Measurements from ENCODE around the gene AMFR.

Gene AMFR

DNA sequence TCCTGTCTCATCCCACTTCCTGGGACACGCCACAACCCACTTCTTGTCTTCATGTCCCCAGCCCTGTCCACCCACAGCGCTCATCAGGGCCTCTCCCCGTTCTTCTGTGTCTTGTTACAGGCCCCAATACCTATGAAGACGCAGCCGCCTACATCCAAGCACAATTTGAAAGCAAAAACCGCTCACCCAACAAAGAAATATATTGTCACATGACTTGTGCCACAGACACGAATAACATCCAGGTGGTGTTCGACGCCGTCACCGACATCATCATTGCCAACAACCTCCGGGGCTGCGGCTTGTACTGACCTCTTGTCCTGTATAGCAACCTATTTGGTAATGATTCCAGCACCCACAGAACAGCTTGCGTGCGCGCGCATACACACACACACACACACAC, 70.6 kb downstream of the AMFR start:
- no peak overlapping the region for H3K4me3 ChIP-seq (ENCODE audit: low read depth, low read length)
- TF ChIP-seq, protein P1, sequence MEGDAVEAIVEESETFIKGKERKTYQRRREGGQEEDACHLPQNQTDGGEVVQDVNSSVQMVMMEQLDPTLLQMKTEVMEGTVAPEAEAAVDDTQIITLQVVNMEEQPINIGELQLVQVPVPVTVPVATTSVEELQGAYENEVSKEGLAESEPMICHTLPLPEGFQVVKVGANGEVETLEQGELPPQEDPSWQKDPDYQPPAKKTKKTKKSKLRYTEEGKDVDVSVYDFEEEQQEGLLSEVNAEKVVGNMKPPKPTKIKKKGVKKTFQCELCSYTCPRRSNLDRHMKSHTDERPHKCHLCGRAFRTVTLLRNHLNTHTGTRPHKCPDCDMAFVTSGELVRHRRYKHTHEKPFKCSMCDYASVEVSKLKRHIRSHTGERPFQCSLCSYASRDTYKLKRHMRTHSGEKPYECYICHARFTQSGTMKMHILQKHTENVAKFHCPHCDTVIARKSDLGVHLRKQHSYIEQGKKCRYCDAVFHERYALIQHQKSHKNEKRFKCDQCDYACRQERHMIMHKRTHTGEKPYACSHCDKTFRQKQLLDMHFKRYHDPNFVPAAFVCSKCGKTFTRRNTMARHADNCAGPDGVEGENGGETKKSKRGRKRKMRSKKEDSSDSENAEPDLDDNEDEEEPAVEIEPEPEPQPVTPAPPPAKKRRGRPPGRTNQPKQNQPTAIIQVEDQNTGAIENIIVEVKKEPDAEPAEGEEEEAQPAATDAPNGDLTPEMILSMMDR (IDR thresholded peaks at IDR 0.05; ENCODE audit: control insufficient read depth, extremely low read depth, insufficient read depth): no peak
- no peak for DNase-seq (ENCODE audit: low read depth)

DNA sequence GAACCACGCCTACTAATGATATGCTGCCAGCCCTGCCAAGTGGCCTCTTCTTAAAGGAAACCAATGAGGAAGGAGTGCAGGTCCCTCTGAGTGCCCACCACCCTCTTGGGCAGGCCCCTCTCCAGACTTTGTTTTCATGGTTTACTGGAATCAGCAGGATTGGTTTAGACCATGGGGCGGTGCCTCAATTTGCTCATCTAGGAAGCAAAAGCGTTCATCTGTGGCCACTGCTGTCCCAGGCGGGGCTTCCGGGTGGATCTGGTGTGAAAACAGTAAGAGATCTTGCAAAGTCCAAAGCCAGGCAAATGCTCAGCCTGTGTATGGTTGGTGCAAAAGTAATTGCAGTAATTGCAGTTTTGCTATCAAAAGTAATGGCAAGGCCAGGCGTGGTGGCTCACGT, 71.3 kb downstream of the AMFR start:
- no peak for DNase-seq (ENCODE audit: low read depth)
- TF ChIP-seq, protein P1 (IDR thresholded peaks at IDR 0.05; ENCODE audit: control insufficient read depth, extremely low read depth, insufficient read depth): no peak
- H3K4me3 ChIP-seq (ENCODE audit: low read depth, low read length): no peak overlapping the region

DNA sequence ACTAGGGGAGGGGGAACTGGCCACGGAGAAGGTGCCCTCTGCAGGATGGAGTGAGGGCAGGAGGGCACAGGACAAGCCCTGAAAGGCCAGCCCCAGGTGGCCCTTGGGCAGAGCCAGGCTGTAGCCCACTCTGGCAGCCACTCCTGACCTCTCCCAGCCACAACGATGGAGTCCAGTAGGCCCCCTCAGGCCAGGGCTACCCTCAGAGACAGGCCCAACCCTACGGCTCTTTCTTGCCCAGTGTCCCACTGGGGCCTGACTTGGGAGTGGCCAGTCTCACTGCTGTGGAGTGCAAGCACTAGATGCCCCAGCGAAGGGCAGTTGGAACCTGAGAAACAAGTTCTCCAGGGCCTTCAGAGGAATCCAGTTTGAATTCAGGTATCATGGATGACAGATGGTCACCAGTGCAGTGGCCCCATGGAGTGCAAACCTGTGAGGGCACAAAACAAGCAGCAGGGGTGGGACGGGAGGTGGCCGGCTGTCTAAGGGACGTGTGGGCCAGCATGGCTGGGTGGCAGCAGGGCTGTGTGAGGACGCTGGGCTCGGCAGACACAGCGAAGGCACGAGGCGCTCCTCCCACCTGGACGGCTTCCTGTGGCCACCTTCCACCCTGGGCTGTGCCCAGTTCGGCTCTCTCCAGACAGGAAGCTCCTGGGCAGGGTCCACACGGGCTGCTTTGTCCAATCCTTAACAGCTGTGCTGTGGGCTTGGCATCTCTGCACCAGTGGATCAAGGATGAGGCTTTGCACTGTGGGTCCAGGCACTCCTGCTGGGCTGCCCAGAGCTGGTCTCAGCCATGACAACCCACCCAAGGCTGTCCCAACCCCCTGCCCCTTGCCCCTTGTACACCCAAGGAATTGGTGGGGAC, 72.1 kb downstream of the AMFR start:
- DNase-seq (ENCODE audit: low read depth): no peak

DNA sequence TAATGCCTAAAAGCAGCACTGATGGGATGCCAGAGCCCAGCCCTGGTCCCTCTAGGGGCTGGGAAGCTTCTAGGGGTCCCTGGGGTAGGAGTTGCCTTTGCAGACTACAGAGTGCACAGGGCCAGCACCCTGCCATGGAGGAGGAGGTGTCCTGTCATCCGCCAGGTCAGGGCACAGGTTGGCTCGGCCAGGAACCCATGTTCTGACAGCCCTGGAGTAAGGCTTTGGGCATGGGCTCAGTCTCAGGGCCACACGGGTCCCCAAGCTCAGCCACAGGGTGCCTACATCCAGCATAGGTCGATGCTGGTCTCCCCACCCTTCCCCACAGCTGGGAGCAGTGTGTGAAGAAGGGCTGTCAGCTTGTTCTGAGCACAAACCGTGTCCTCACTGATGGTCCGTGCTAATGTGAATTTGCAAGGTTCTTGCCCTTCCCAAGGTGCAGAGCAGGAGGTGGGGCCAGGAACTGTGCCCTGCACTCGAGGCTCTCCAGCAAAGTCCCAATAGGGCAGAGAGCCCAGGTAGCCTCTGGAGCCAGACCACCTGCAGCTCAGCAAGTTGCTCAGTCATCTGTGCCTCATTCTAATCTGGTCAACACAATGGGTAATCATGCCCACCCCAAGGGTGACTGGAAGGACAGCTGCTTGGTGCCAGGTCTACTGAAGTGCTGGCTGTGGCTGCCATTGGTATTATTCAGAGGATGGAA, 72.8 kb downstream of the AMFR start:
- TF ChIP-seq, protein P1 (IDR thresholded peaks at IDR 0.05; ENCODE audit: control insufficient read depth, extremely low read depth, insufficient read depth): no peak
- no peak overlapping the region for H3K4me3 ChIP-seq (ENCODE audit: low read depth, low read length)
- DNase-seq (ENCODE audit: low read depth): no peak

More for the DNA sequence above, 72.1 kb downstream of the AMFR start:
- no peak overlapping the region for H3K4me3 ChIP-seq (ENCODE audit: low read depth, low read length)
- TF ChIP-seq, protein P1 (IDR thresholded peaks at IDR 0.05; ENCODE audit: control insufficient read depth, extremely low read depth, insufficient read depth): no peak

DNA sequence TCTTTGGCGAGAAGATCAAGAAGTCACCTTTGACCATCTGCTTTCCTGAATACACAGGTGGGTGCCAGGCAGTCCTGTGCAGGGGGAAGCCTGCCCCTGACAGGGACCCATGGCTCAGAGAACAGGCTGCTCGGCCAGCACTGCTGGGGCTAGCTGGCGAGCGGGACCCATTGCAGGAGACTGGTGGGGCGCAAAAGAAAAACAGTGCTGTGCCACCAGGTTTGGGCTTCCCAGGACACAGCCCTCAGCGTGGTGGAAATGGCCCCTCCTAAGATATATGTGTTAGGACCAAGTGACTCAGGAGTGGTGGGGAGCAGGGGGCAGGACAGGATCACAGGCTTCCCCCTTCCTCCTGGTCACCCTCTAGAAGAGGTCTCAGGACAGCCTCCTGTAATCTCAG, 73.9 kb downstream of the AMFR start:
- no peak overlapping the region for H3K4me3 ChIP-seq (ENCODE audit: low read depth, low read length)
- TF ChIP-seq, protein P1 (IDR thresholded peaks at IDR 0.05; ENCODE audit: control insufficient read depth, extremely low read depth, insufficient read depth): no peak
- DNase-seq (ENCODE audit: low read depth): no peak

DNA sequence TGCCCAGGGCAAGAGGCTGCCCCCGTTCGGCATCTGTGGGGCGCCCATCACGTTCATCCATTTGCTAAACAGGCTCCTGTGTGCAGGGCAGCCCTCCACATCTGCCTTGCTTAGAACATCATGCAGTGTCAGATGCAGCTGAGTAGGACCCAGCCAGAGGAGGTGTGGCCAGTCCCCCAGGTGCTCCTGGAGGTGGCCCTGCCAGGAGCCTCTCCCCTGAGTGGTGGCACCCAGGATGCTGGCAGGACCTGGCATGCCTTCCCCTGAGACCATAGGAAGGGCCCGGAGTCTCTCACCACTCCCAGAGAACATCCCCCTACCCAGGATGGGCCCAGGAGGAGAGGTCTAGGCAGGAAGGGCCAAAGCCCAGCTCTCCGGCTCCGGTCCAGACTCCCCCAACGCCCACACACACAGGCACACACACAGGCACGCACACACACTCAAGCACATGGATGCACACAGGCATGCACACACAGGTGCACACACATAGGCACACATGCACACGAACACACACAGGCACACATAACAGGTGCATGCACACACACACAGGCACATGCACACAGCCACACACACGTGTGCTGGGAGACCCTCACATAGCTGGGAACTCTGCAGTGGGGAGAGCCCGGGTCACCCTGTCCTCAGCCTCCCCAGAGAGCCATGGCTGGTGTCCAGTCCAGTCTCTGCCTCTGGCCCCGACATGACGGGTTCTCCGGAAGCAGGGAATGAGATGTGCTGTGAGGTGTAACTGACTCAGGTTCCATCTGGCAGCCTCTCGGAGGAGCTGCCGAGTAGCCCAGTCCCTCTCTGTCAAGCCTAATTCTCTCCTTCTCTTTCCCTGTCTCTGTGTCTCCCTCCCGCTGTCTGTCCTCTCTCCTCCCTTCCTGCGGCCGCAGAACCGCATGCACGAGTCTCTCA, 74.6 kb downstream of the AMFR start:
- TF ChIP-seq, protein P1 (IDR thresholded peaks at IDR 0.05; ENCODE audit: control insufficient read depth, extremely low read depth, insufficient read depth): no peak
- no peak overlapping the region for H3K4me3 ChIP-seq (ENCODE audit: low read depth, low read length)
- DNase-seq (ENCODE audit: low read depth): no peak

All from LNCaP clone FGC (cell line).